ENCODE measurements around the gene NDOR1. TPM values are rescaled to one million over a fixed set of nuclear protein-coding genes. Genes with fewer than 3 reads are reported as not detected.
A peak's percentile ranks its signal among the peaks of the same experiment; 100 is the strongest.

NDOR1 gene
- polyA plus RNA-seq, 6 donors from 2014 or later, result 4.4 to 9.3 (median 5.2) TPM

DNA sequence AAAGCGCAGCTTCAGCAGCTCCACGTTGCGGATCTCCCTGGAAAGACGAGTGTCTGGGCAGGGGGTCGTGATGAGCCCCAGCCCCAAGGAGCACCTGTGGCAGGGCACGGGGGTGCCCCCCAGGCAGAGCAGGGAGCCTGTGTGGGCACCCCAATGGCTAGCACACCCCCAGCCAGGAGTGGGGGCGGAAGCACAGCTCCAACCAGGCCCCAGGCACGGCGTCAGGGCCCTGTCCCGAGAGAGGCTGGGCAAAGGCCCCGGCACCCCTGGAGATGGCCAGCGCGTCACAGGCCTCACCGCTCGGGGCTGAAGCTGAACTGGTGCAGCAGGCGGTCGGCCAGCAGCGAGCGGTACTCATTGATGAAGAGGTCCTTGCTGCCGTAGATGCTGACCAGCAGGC is 25.0 kb upstream of the NDOR1 start:
- H3K4me3 Mint-ChIP-seq, result no peak overlapping the region
- H3K36me3 Mint-ChIP-seq, result peaks cover 0 to 13% of the 10 kb centered on the region in 2 donors
- DNase-seq, result no peak
- no peaks in the 10 kb centered on the region for H3K27me3 Mint-ChIP-seq
- no peak overlapping the region for H3K27ac Mint-ChIP-seq
- H3K9me3 Mint-ChIP-seq, result no peaks in the 10 kb centered on the region
- no peak for ATAC-seq (ENCODE audit: low read depth in 2 of 2)
- H3K4me1 Mint-ChIP-seq, result peaks cover 3 to 15% (median 9%) of the 10 kb centered on the region in 3 donors

DNA sequence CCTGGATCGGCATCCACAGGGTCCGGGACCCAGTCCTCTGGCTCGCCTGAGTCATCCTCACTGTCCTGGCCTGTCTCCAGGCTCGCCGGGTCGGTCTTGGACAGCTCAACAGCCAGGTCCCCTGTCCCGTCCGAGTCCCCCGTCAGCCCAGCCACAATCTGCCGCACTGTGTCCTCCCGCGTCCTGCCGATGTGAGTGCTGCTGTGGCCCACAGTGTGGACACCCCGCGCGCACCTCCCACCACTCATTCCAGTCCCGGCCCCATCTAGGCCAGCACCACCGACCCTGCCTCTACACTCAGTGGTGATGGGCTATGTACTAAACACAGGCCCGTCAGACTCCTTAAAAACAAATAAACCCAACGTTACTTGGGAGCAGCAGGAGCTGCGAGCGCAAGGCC is 23.8 kb upstream of the NDOR1 start:
- H3K36me3 Mint-ChIP-seq, result peaks cover 0 to 13% of the 10 kb centered on the region in 2 donors
- DNase-seq (no peak), ATAC-seq (ENCODE audit: low read depth in 2 of 2) (no peak)
- H3K27ac Mint-ChIP-seq, result no peak overlapping the region
- H3K4me3 Mint-ChIP-seq, result peak overlapping the region in 1 of 8 donors; percentile 33
- H3K27me3 Mint-ChIP-seq, result no peaks in the 10 kb centered on the region
- peaks cover 10 to 15% (median 13%) of the 10 kb centered on the region in 3 donors for H3K4me1 Mint-ChIP-seq
- H3K9me3 Mint-ChIP-seq, result no peaks in the 10 kb centered on the region

DNA sequence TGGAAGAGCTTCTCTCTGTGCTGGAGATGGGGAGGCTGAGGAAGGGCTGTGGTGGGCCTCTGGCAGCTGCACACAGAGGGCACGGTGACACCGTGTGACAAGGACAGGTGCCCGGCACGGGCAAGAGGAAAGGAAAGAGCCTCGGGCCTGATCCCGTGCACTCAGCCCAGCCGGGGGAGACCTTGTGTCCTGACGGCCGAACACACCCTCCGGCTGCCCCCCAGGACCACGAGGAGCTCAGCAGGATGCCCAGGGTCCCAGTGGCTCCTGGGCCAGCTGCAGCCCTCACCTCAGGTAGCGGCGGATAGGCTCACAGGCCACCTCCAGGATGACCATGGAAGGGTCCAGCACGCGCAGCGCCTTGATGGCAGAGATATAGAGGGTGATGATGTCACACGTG is 22.7 kb upstream of the NDOR1 start:
- Mint-ChIP-seq H3K27ac (no peak overlapping the region), H3K4me1 (peaks cover 20 to 26% (median 25%) of the 10 kb centered on the region in 3 donors), H3K4me3 (peak overlapping the region in 1 of 8 donors; percentile 38), H3K36me3 (peaks cover 0 to 13% of the 10 kb centered on the region in 2 donors), H3K27me3 (no peaks in the 10 kb centered on the region), H3K9me3 (no peaks in the 10 kb centered on the region)
- DNase-seq, result no peak
- ATAC-seq (ENCODE audit: low read depth in 2 of 2), result no peak

DNA sequence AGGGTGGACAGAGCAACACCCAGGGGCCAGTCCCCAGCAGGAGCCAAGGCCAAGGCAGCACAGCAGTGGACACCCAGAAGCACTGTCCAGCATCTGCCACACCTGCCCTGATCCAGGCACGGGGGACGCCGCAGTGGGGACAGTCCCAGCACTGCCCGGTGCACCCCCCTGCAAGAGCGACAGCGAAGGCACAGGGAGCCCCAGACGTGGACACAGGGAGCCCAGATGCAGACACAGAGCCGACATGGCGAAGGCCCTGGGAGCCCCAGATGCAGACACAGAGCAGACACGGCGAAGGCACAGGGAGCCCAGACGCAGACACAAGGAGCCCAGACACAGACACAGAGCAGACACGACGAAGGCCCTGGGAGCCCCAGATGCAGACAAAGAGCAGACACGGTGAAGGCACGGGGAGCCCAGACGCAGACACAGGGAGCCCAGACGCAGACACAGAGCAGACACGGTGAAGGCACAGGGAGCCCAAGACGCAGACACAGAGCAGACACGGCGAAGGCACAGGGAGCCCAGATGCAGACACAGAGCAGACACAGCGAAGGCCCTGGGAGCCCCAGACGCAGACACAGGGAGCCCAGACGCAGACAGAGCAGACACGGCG is 21.4 kb upstream of the NDOR1 start:
- ATAC-seq (ENCODE audit: low read depth in 2 of 2), result no peak
- H3K27ac Mint-ChIP-seq, result peak overlapping the region in 2 of 6 donors; percentile 16 to 22
- H3K36me3 Mint-ChIP-seq, result peaks cover 0 to 13% of the 10 kb centered on the region in 2 donors
- H3K4me3 Mint-ChIP-seq, result peak overlapping the region in 5 of 8 donors; percentile 15 to 70 (median 38)
- peaks cover 27 to 30% (median 29%) of the 10 kb centered on the region in 3 donors for H3K4me1 Mint-ChIP-seq
- no peaks in the 10 kb centered on the region for H3K27me3 Mint-ChIP-seq
- DNase-seq, result no peak
- no peaks in the 10 kb centered on the region for H3K9me3 Mint-ChIP-seq

DNA sequence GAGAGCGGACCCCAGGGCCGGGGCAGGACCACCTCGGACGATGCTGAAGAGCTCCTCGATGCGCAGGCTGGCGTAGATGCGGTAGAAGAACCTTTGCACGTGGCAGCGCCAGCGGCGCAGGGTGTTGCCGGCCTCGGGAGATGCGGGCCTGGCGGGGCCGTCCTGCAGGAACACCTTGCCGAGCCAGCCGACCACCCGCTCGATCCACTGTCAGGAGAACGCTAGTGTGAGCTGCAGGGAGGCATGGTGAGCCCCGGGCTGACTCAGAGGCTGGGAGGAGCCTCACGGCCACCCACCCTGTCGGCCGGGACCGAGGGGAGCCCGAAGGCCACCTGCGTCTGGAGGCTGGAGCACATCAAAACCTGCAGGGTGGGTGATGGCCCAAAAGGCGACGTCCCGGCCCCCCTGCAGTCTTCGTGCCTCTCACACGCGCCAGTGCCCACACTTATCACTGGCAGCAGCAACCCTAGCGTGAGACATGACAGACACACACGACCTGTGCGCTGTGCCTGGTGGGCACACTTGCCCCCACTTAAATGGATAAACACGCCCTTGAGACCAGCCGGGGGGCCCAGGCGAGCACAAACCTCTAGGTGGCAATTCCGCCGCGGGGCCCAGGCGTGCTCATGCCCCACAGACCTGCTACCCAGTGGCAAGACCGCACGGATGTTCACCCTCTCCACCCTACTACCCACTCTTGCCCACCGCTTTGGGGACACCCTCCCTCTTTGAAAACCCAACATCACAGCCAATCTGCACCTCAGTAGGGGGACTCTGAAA is 20.4 kb upstream of the NDOR1 start:
- ATAC-seq (ENCODE audit: low read depth in 2 of 2) (no peak), DNase-seq (no peak)
- H3K36me3 Mint-ChIP-seq, result peaks cover 0 to 13% of the 10 kb centered on the region in 2 donors
- H3K4me3 Mint-ChIP-seq, result peak overlapping the region in 2 of 8 donors; percentile 33 to 60
- no peaks in the 10 kb centered on the region for H3K9me3 Mint-ChIP-seq
- no peaks in the 10 kb centered on the region for H3K27me3 Mint-ChIP-seq
- peaks cover 28 to 38% (median 36%) of the 10 kb centered on the region in 3 donors for H3K4me1 Mint-ChIP-seq
- H3K27ac Mint-ChIP-seq, result peak overlapping the region in 1 of 6 donors; percentile 26

DNA sequence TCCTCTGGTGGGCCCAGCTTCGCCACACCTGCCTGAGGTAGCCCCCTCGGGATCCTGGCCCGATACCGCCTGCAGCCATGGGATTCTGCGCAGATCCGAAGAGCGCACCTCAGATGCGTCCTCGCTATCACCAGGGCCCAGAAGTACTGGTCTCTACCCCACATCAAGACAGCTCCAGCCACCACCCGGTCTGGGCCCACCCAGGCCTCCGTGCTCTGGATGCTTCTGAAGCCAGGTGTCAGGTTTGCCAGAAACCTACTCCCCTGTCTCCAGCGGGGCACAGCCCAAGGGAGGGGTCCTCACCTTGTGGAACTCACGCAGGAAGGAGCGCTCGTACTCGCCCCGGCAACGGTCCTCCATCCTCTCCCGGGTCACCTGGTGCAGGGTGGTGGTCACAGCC is 19.6 kb upstream of the NDOR1 start:
- DNase-seq, result no peak
- Mint-ChIP-seq H3K27ac (no peak overlapping the region), H3K27me3 (no peaks in the 10 kb centered on the region), H3K4me3 (peak overlapping the region in 5 of 8 donors; percentile 25 to 95 (median 47)), H3K4me1 (peaks cover 28 to 43% (median 38%) of the 10 kb centered on the region in 3 donors), H3K36me3 (peaks cover 0 to 13% of the 10 kb centered on the region in 2 donors), H3K9me3 (no peaks in the 10 kb centered on the region)
- ATAC-seq (ENCODE audit: low read depth in 2 of 2), result no peak

DNA sequence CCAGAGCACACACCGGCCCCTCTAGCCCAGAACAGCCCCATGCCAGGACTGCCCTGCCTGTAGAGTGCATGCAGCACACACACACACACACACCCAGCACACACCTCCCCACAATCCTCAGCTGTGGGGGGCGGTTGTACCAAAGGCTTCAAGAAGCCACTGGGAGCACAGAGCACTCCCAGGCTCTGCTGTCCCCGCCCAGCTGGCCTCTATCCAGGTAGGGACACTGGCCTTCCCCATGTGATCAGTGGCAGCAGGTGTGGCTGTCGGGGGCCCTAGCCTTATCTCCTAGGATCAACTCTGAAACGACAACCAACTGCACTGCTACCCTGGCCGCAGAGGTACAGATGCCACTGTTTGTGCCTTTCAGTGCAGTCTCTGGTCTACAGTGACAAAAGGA is 19.1 kb upstream of the NDOR1 start:
- H3K27ac Mint-ChIP-seq, result peak overlapping the region in 1 of 6 donors; percentile 60
- peaks cover 28 to 47% (median 40%) of the 10 kb centered on the region in 3 donors for H3K4me1 Mint-ChIP-seq
- ATAC-seq (ENCODE audit: low read depth in 2 of 2) (no peak), DNase-seq (no peak)
- H3K36me3 Mint-ChIP-seq, result peaks cover 0 to 13% of the 10 kb centered on the region in 2 donors
- peak overlapping the region; percentile 19 to 96 (median 92) for H3K4me3 Mint-ChIP-seq
- no peaks in the 10 kb centered on the region for H3K9me3 Mint-ChIP-seq
- no peaks in the 10 kb centered on the region for H3K27me3 Mint-ChIP-seq

DNA sequence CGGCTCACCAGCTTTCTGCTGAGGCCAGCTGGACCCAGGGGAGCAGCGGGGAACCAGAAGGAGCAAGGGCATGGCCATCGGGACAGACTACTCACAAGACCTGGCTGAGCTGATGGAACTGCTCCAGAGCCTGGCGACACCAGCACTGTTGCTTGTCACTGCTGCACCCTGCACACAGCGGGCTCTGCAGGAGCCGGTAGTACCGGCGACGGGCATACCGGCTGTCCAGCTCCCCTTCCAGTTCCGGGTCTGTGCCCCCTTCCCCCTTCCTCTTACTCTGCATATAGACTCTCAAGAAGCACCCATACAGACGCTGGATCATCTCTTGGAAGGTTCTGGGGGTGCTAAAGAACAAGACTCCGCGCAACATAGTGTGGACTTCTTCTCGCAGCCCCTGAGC is 18.1 kb upstream of the NDOR1 start:
- no peak for DNase-seq
- Mint-ChIP-seq H3K36me3 (peaks cover 0 to 13% of the 10 kb centered on the region in 2 donors), H3K27ac (peak overlapping the region; percentile 94 to 99 (median 96)), H3K4me1 (peaks cover 28 to 47% (median 40%) of the 10 kb centered on the region in 3 donors), H3K27me3 (no peaks in the 10 kb centered on the region), H3K9me3 (no peaks in the 10 kb centered on the region), H3K4me3 (peak overlapping the region; percentile 92 to 96 (median 94))
- no peak for ATAC-seq (ENCODE audit: low read depth in 2 of 2)

DNA sequence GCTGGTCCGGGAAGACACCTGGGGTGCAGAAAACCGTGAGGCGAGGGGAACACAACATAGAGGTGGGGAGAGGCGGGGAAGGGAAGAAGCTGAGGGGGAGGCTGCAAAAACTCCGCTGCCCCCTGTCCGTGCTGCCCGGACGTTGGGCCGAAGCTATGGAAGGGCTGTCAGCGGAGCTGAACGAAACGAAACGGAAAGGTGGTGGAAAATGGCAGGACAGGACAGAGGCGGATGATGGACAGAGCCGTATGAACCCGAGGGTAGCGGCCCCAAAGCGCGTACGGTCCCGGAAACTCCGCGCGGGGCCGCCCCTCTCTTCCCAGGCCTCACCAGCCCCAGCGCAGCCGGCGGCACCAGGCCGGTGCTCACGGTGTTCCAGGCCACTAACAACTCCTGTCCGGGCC is 17.4 kb upstream of the NDOR1 start:
- Mint-ChIP-seq H3K27me3 (no peaks in the 10 kb centered on the region), H3K4me3 (peak overlapping the region; percentile 92 to 96 (median 94)), H3K4me1 (peaks cover 28 to 47% (median 40%) of the 10 kb centered on the region in 3 donors), H3K27ac (peak overlapping the region; percentile 94 to 99 (median 96)), H3K9me3 (no peaks in the 10 kb centered on the region), H3K36me3 (peaks cover 0 to 13% of the 10 kb centered on the region in 2 donors)
- DNase-seq, result no peak
- ATAC-seq (ENCODE audit: low read depth in 2 of 2), result peak; percentile 7 to 10

DNA sequence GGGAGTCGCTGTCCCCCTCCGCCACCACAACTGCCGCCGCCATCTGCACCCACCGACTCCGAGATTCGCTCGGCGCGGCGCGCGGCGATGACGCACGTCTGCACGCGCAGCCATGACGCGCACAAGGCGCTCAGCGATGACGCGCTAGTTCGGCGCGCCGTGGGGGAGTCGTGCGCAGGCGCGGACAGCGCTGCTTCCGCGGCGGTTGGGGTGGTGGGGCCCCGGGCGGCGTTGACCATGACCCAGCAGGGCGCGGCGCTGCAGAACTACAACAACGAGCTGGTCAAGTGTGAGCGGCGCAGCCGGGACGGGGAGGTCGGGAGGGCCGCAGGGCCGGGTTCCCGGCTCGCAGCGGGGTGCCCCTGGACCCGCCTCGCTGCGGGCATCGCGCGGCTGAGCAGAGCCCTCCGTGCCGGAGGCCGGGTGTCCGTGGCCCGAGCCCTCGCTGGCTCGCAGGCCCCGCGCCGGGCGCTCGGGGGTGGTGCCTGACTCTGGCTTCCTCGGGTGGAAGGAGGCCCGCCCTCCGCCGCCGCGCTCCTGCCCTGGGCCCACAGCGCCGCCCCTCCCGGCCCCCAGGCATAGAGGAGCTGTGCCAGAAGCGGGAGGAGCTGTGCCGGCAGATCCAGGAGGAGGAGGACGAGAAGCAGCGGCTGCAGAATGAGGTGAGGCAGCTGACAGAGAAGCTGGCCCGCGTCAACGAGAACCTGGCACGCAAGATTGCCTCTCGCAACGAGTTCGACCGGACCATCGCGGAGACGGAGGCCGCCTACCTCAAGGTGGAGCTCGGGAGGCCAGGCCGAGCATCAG is 16.8 kb upstream of the NDOR1 start, which contains the start of the genes ANAPC2 and SSNA1:
Gene ANAPC2 (minus strand): TSS at position 71 of the 807 bp plus-strand sequence. CDS start 28 bp downstream, at position 43.
Gene SSNA1 (plus strand): TSS at position 187 of the 807 bp plus-strand sequence. CDS start 51 bp downstream, at position 238.
- peak; percentile 93 for DNase-seq
- Mint-ChIP-seq H3K27me3 (no peaks in the 10 kb centered on the region), H3K4me3 (peak within 1 kb of the TSS; percentile 92 to 96 (median 94)), H3K27ac (peak within 1 kb of the TSS; percentile 94 to 99 (median 97)), H3K36me3 (peaks cover 0 to 8% of the 10 kb centered on the region in 2 donors), H3K4me1 (peaks cover 28 to 47% (median 40%) of the 10 kb centered on the region in 3 donors), H3K9me3 (no peaks in the 10 kb centered on the region)
- peak; percentile 80 to 81 for ATAC-seq (ENCODE audit: low read depth in 2 of 2)

DNA sequence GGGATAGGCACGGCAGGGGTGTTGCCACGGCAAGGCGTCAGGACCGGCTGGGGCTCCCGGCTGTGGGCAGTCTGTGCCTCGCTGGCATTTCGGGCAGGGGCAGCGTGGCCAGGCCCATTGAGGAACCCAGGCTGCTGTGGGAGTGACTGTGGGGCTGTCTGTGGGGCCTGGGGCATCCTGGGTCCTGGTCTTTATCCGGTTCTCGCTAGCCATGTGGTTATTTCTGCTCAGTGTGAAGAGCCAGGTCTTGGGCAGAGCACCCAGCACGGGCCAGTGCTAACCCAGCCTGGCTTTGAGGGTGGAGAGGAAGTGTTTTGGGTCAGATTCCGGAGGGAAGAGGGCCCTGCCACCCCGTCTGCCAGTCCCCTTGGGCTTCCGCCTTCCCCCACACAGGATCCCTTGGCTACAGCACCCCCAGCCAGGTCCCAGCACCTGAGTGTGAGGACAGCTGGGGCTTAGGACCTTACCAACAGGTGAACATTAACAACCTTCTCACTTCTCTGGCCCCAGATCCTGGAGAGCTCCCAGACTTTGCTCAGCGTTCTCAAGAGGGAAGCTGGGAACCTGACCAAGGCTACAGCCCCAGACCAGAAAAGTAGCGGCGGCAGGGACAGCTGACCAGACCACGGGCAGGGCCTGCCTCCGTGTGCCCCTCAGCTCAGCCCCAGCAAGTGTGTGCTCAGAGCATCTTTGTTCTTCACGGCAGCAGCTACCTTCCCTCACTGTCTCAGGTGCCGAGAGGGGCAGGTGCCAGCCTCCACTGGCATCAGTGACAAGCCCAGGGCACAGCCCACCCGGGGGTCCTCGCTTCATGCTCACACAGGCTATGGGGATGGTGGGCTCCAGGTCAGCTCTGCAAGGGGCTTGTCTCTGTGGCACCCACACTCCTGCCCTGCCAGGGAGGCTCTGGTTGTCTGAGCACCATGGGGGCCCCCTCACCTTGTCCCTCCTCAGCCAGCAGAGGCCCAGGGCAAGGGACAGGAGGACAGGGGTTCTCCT is 15.9 kb upstream of the NDOR1 start:
- H3K27ac Mint-ChIP-seq, result peak overlapping the region; percentile 88 to 99 (median 94)

DNA sequence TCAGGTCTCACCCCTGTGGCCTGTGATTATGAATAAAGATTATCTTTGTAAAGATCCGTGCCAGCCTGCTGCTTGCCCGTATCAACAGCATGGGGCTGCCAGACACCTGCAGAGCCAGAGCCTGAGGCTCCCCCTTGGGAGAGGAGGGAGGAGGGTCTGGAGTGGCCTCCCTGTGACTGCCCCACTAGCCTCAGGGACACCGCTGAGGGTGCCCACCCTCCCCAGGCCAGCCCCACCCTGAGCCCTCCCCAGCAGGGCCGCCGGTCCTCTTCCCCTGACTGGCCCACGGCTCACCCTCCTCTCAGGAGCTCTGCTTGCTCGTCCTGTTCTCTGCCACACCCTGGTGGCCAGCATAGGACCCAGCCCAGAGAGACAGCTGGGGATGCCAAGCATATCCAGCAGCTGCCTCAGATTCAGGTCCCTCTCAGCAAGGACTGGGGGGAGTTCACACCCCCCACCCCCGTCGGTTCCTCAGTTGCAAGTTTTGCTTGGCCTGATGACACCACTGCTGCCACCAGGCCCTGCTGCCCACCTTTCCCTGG is 15.1 kb upstream of the NDOR1 start:
- no peaks in the 10 kb centered on the region for H3K9me3 Mint-ChIP-seq
- peaks cover 27 to 42% (median 38%) of the 10 kb centered on the region in 3 donors for H3K4me1 Mint-ChIP-seq
- no peaks in the 10 kb centered on the region for H3K27me3 Mint-ChIP-seq
- DNase-seq (no peak), ATAC-seq (ENCODE audit: low read depth in 2 of 2) (no peak)
- H3K4me3 Mint-ChIP-seq, result peak overlapping the region; percentile 42 to 92 (median 68)
- no peaks in the 10 kb centered on the region for H3K36me3 Mint-ChIP-seq
- H3K27ac Mint-ChIP-seq, result peak overlapping the region in 4 of 6 donors; percentile 30 to 94 (median 68)

More for the DNA sequence above, 15.9 kb upstream of the NDOR1 start:
- Mint-ChIP-seq H3K4me3 (peak overlapping the region; percentile 90 to 96 (median 92)), H3K4me1 (peaks cover 23 to 40% (median 39%) of the 10 kb centered on the region in 3 donors), H3K27me3 (no peaks in the 10 kb centered on the region), H3K9me3 (no peaks in the 10 kb centered on the region), H3K36me3 (no peaks in the 10 kb centered on the region)
- no peak for ATAC-seq (ENCODE audit: low read depth in 2 of 2)
- no peak for DNase-seq

Measured in naive B cell (primary cell).